GM18499 (cell line): Measurements from ENCODE around the gene CYP3A4.
"Not testable (repeated sequence)": the region's sequence is repeated elsewhere in the genome, so short reads cannot be mapped to it uniquely, and the experiment has no call there.

ENCODE experiments used
- ATAC-seq: cut with Tn5 transposase; IDR thresholded peaks from one replicate; pipeline ENCODE4 v1.9.1; 2021; ENCODE audit warnings: moderate number of reproducible peaks; ENCODE audit not compliant: insufficient read depth, unreplicated experiment

Gene CYP3A4

DNA sequence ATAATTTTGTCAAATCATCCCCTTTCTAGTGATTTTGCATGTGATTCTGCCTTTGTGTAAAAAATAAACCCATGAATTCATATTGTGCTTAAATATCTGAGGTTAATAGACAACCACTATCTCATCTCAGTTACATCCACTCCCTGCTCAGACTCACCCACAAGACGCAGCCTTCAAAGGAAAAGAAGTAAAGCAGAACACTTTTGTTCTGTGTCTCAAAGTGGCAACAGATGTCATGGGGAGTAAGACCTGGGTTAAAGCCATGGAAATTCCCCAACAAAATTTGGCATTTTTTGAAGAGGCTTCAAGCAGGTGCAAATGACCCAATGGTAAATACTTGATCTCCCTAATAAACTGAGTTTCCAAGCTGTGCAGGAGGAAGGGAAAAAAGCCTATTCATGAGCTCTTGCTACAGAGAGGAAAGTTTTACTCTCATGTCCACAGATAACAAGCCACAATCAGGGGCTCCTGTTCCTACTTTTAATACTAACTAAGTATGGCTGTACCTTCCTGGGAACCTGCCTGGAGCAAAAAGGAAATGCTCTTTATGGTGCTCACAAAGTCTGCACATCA, 53.7 kb downstream of the CYP3A4 start:
- no peak for ATAC-seq

DNA sequence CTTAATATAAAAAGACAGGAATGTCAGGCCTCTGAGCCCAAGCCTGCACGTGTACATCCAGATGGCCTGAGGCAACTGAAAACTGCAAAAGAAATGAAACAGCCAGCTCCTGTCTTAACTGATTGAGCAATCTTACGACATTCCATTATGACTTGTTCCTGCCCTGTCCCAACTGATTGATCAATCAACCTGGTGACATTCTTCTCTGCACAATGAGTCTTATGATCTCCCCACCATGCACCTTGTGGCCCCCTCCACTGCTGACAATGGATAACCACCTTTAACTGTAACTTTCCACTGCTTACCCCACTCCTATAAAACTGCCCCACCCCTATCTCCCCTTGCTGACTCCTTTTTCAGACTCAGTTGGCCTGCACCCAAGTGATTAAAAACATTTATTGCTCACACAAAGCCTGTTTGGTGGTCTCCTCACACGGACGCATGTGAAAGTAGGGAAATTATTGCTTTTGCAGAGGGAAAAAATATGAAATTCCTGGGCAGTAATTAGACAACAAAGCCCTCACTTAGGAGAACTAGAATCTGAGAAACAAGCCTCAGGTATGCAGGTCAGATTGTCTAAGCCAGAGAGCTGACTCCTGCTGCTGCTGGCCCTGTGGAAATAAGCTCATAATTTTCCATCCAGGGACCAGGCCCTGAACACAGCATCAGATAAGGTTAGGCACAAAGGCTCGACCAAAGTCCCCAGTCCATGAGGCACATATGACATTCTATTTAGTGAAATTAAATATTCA, 54.3 kb downstream of the CYP3A4 start:
- no peak for ATAC-seq

DNA sequence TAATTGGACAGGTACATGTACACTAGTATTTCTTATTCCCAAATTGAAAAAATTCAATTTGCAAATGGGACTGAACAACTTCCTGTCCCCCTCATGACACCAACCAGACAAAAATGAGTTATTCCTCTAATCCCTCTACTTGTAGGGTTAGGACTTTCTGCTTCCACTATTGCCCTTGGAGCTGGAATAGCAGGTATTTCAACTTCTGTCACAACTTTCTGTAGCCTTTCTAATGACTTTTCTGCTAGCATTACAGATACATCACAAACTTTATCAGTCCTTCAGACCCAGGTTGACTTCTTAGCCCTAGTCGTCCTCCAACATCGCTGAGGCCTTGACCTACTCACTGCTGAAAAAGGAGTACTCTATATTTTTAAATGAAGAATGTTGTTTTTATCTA, 55.4 kb downstream of the CYP3A4 start:
- no peak for ATAC-seq

DNA sequence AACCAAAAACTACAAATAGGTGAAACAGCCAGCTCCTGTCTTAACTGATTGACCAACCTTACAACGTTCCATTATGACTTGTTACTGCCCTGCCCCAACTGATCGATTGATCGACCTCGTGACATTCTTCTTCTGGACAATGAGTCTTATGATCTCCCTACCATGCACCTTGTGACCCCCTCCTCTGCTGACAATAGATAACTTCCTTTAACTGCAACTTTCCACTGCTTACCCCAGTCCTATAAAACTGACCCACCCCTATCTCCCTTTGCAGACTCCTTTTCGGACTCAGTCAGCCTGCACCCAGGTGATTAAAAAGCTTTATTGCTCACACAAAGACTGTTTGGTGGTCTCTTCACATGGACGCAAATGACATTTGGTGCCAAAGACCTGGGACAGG, 60.8 kb downstream of the CYP3A4 start:
- ATAC-seq: not testable (repeated sequence)

DNA sequence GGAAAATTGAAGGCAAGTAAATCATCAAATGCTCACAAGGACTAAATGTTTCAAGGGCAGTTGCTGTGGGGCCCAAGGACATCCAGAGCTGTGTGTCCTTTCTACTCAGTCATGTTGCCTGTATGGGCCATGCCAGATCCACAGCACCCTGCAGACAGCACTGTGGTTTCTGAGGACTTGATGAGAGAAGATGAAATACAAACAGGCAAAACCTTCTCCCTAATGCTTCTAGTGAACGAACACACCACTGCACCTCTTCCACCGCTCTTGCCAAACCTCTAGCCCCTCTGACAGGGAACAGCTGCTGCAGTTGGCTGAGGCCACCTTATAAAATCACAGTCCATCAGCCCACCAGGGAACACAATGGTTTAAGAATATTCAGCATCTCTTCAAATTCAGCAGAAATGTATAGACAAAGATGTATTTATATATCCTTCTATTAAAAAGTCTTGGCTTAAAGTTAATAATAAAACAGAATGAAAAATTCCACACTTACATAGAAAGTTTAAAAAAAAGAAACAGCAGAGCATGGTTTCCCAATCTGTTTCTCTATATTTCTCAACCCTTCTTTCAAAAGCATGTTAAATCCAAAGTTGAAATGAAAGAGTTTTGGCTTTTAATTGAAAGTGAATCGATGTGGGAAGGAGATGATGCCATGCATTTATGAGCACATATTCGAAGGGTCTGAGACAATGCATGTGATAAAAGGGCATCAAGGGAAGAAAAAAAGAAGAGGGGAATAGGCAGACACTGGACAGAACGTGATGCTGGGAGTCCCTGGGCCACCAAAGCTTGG, 63.0 kb downstream of the CYP3A4 start:
- ATAC-seq: no peak

DNA sequence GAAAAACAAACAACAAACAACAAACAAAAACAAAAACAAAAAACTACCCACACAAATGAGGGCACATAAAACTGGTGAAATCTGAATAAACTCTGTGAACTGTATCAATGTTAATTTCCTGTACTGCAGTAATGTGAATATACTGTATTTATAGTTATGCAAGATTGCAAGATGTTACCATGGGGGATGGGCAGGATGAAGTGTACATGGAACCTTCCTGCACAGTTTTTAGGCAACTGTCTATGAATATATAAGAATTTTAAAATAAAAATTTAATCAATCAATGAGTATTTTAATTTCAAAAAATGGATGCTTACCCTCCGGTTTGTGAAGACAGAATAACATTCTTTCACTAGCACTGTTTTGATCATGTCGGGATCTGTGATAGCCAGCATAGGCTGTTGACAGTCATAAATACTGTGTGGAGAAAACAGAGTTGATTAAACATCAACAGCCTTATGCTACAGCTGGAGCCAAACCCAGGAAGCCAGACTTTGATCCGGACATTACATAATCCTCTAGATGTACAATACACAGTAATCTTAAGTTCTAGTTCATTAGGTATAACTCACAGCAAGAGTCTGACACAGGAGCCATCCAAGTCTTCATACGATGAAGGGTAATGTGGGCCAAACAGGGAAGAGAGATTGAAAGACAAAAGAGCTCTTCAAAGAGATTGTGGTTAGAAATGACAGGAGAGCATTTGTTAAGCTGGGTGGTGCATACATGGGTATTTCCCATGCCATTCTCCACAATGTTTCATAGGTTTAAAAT, 63.8 kb downstream of the CYP3A4 start:
- ATAC-seq: no peak

DNA sequence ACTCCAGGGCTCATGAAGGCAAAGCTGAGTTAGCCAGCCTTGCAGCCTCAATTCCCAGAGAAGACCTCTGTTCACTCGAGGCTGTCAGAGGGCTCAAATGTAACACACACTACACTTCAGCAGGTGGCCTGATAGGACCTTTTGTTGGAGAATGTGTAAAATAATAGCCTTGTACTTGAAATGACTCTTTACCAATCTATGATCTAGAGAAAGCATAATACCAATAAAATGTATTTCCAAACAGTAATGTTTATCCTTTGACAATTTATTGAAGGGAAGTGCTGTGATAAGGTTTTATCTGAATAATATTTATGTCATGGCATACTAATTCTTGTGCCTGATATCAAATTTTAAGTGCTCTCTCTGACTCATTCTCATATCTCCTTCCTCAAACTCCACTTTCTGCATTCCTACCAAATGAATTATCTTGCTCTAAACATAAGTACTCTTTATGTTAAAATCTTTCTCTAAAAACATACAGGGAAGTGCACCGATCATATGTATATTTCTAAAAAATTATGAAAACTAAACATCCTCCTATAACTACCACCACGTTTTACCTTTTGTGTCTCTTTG, 69.9 kb downstream of the CYP3A4 start:
- no peak for ATAC-seq

DNA sequence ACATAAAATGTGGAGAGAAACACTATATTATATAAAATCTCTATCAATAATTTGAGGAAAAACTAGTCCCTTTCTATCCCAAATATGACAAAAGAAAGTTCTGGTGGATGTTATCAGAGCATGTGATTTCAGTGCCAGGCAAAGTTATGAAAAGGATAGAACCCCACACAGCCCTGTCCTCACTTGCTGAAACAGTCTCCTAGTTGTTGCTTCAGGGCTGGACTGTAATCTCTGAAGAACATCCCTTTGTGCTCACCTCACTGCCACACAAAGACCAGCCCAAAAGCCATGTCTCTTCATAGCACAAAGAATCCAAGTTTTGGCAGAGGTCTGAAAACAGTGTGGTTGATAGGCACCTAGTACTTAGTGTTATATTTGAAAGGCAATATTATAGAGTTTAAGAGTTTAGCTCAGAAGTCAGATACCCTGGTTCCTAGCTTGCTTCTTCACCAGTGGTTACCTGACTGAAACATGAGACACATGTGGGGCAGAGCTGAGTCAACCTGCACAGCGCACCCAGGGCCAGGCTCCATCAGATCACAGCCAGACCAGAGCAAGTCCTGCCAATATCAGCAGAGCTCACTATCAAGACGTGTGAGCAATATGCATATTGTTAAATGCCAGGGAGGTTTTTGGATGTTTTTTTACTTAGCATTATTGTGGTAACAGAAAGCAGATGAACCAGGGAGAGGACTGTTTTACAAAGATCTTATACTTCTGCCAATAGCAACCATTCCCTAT, 74.0 kb downstream of the CYP3A4 start:
- ATAC-seq: no peak

DNA sequence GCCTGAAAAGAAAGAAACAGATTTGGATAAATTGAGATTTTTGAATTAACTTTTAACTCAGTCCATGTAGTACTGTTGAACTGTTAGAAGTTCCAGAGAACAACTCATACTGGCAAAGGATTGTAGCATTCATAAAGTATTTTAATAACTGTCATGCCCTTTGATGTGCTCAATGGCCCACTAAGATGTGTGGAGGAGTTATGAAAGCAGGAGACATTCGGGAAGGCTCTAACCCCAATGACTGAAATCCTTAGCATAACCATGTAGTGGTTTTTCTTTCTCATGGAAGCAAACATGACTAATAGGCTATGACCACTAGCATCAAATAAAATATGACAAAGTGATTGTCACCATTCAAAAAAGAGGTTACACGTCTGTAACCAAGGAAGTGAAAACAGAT, 74.7 kb downstream of the CYP3A4 start:
- no peak for ATAC-seq

DNA sequence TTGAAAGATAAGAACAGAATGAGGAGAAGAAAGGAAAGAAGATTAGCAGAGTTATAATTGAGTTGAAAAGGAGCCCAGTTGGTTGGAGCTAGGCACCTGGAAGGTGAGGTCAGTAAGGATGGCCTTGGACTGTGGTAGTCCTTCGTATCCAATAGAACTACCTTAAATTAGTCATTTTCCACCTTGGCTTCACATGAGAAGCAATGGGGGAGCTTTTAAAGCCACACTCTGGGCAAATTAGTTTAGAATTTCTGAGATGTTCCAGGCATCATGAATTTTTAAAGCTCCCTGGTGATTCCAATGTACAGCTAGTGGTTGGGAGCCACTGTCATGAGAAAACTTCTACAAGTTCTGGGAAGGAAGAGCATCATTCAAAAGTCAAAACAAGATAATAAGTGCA, 76.9 kb downstream of the CYP3A4 start:
- ATAC-seq: no peak
